ENCODE measurements around the gene SLC2A13. TPM values are rescaled to one million over a fixed set of nuclear protein-coding genes. Genes with fewer than 3 reads are reported as not detected.

The SLC2A13 gene
- total RNA-seq, 1 experiment from 2014 or later: 15.3 TPM

GRCh38 chr12:39975374-39975918 is 130.4 kb downstream of the SLC2A13 start:
- CTCF ChIA-PET: no interaction called here
- no peaks in the 10 kb centered on the region for H3K27me3 Mint-ChIP-seq (ENCODE audit: low read depth)
- H3K9me3 Mint-ChIP-seq: peaks cover 2% of the 10 kb centered on the region
- H3K4me3 Mint-ChIP-seq: no peak overlapping the region
- DNase-seq (ENCODE audit: low spot score) (no peak), ATAC-seq (no peak)
- H3K36me3 Mint-ChIP-seq: peaks cover 2% of the 10 kb centered on the region
- TF ChIP-seq GTF2I (CRISPR knock-in tag; conservative IDR thresholded peaks at IDR 0.05) (no peak), ERG (CRISPR knock-in tag; IDR thresholded peaks at IDR 0.05) (no peak), IRF1 (CRISPR knock-in tag; IDR thresholded peaks at IDR 0.05) (no peak), TCF7 (CRISPR knock-in tag; IDR thresholded peaks at IDR 0.05; ENCODE audit: low read depth) (no peak), USF2 (CRISPR knock-in tag; IDR thresholded peaks at IDR 0.05) (no peak), MYBL2 (CRISPR knock-in tag; IDR thresholded peaks at IDR 0.05) (no peak), SMAD3 (CRISPR knock-in tag; IDR thresholded peaks at IDR 0.05; ENCODE audit: borderline replicate concordance) (no peak), FOXP4 (CRISPR knock-in tag; IDR thresholded peaks at IDR 0.05) (no peak), JAZF1 (CRISPR knock-in tag; IDR thresholded peaks at IDR 0.05) (no peak)
- H3K27ac Mint-ChIP-seq: no peak overlapping the region
- H3K4me1 Mint-ChIP-seq: peaks cover 21% of the 10 kb centered on the region
- POLR2A ChIA-PET: no interaction called here

- Mint-ChIP-seq H3K36me3 (peaks cover 8% of the 10 kb centered on the region), H3K27me3 (ENCODE audit: low read depth) (no peaks in the 10 kb centered on the region), H3K4me3 (no peak overlapping the region), H3K27ac (no peak overlapping the region), H3K9me3 (peaks cover 7% of the 10 kb centered on the region), H3K4me1 (peaks cover 14% of the 10 kb centered on the region)
- ATAC-seq (no peak), DNase-seq (ENCODE audit: low spot score) (no peak)
- CTCF ChIA-PET: no interaction called here
- POLR2A ChIA-PET: no interaction called here
- TF ChIP-seq E2F4 (CRISPR knock-in tag; IDR thresholded peaks at IDR 0.05; ENCODE audit: borderline replicate concordance, low read depth) (no peak), RORB (CRISPR knock-in tag; IDR thresholded peaks at IDR 0.05) (no peak), CREM (CRISPR knock-in tag; IDR thresholded peaks at IDR 0.05) (no peak), E2F5 (CRISPR knock-in tag; IDR thresholded peaks at IDR 0.05) (no peak), ZNF532 (CRISPR knock-in tag; IDR thresholded peaks at IDR 0.05; ENCODE audit: borderline replicate concordance) (no peak), MYBL2 (CRISPR knock-in tag; IDR thresholded peaks at IDR 0.05) (no peak), NFATC4 (CRISPR knock-in tag; IDR thresholded peaks at IDR 0.05) (no peak), AR (CRISPR knock-in tag; IDR thresholded peaks at IDR 0.05) (no peak), USF2 (CRISPR knock-in tag; IDR thresholded peaks at IDR 0.05) (no peak), MAX (CRISPR knock-in tag; IDR thresholded peaks at IDR 0.05) (no peak), NFYB (CRISPR knock-in tag; conservative IDR thresholded peaks at IDR 0.05; ENCODE audit: low read depth) (no peak)
Measured at GRCh38 chr12:39972119-39972518, 133.8 kb downstream of the SLC2A13 start.
